Transverse colon (tissue), 4 donors: ENCODE measurements around the gene EEIG1. TPM values are rescaled to one million over a fixed set of nuclear protein-coding genes. Genes with fewer than 3 reads are reported as not detected.
A peak's percentile ranks its signal among the peaks of the same experiment; 100 is the strongest.

Experiments used
- DNase-seq: peaks from one replicate; pipeline ENCODE4 v3.0.0-alpha.2; 2019
- H3K27ac ChIP-seq, 4 donors: fragments of 200-600 bp; sonication (generic); 2 replicates each; pipeline ENCODE4 v1.5.1; 2016 to 2018; ENCODE audit warnings: inconsistent platforms in 4 of 4
- H3K27me3 ChIP-seq: fragments of 200-600 bp; sonication (generic); 2 replicates; pipeline ENCODE4 v1.5.1; 2017; ENCODE audit warnings: inconsistent platforms
- H3K36me3 ChIP-seq, 4 donors: fragments of 200-600 bp; sonication (generic); 2 replicates each; pipeline ENCODE4 v1.5.1; 2017 to 2019; ENCODE audit warnings: inconsistent platforms in 4 of 4
- H3K4me1 ChIP-seq, 4 donors: fragments of 200-600 bp; sonication (generic); 2 replicates each; pipeline ENCODE4 v1.5.1; 2017 to 2020; ENCODE audit warnings: inconsistent platforms in 4 of 4
- H3K4me3 ChIP-seq, 4 donors: fragments of 200-600 bp; sonication (generic); 1 replicate in 1 of 4; 2 replicates in 3 of 4; pipeline versions ENCODE4 v1.5.1 to v1.6.1; 2017 to 2019; ENCODE audit warnings: inconsistent platforms in 4 of 4
- H3K9me3 ChIP-seq, 2 donors: fragments of 200-600 bp; sonication (generic); 2 replicates each; pipeline ENCODE4 v1.5.1; 2017 to 2019; ENCODE audit warnings: inconsistent platforms in 2 of 2
- CTCF ChIP-seq, 5 experiments: fragments of 200-600 bp in 3 of 5; fragments of 450-650 bp in 2 of 5; sonication (generic) in 3 of 5; IDR thresholded peaks; 1 replicate in 2 of 5; 2 replicates in 3 of 5; pipeline ENCODE4 v1.5.1; 2016 to 2017; ENCODE audit warnings: antibody characterized with exemption in 5 of 5, inconsistent platforms in 3 of 5, mild to moderate bottlenecking in 2 of 5, moderate library complexity in 1 of 5
- EP300 ChIP-seq: sonication (generic); formaldehyde crosslinking; IDR thresholded peaks from one replicate; pipeline ENCODE4 v1.6.1; 2017; ENCODE audit warnings: antibody characterized with exemption, low read depth
- POLR2A ChIP-seq: fragments of 450-650 bp; IDR thresholded peaks from one replicate; pipeline ENCODE4 v1.6.1; 2016; ENCODE audit warnings: antibody characterized with exemption, mild to moderate bottlenecking, moderate library complexity
- POLR2AphosphoS5 ChIP-seq, 3 donors: sonication (generic); formaldehyde crosslinking; IDR thresholded peaks; one replicate each; pipeline ENCODE4 v1.6.1; 2016; ENCODE audit warnings: antibody characterized with exemption in 3 of 3
- WGBS, 2 donors: methylation state at CpG; one replicate each; pipeline ENCODE4 v1.1.5; 2018; ENCODE audit warnings: low coverage in 1 of 2; 5-methylcytosine and 5-hydroxymethylcytosine counted together
- in situ Hi-C, 4 donors: fragments of 200-750 bp; cut with MboI; loops; one replicate each; pipeline versions ENCODE4 v1.15.0 to v1.15.1; 2017; ENCODE audit warnings: low sequenced_read_pairs in 3 of 4, low pct_ligation_motif_present in 1 of 4, low pct_unique_long_range_greater_than_20kb in 1 of 4
- intact Hi-C: fragments of 100-400 bp; cut with DNase I; formaldehyde crosslinking; loops from one replicate; pipeline ENCODE4 v1.15.1; 2023; ENCODE audit warnings: low total_unique reads
- total RNA-seq, 4 donors: library from RNA; depleted of rRNA; stranded (reverse); fragments of >200 nt; gene quantifications; one replicate each; pipeline ENCODE4 v1.1.0, GENCODE V29; 2016

The EEIG1 gene
- total RNA-seq, 4 donors from 2014 or later: 77.0 to 230 (median 96.7) TPM

- in situ Hi-C loops: no loop called here
- H3K36me3 ChIP-seq: no peaks in the 10 kb centered on the region
- DNase-seq: no peak
- H3K4me1 ChIP-seq: peaks cover 8 to 29% (median 20%) of the 10 kb centered on the region in 4 donors
- H3K9me3 ChIP-seq: no peaks in the 10 kb centered on the region
- H3K27ac ChIP-seq: peak overlapping the region; percentile 51 to 74 (median 62)
- TF ChIP-seq CTCF (IDR thresholded peaks at IDR 0.05) (no peak), POLR2A (no peak), POLR2AphosphoS5 (IDR thresholded peaks at IDR 0.05) (no peak), EP300 (no peak)
- 7% methylated on average over 7 of the region's 7 CpGs; no CpG with 5 or more reads in 1 of the 2 donors for whole genome bisulfite sequencing, 2 donors
- intact Hi-C loops: no loop called here
- peak overlapping the region; percentile 44 to 57 (median 52) for H3K4me3 ChIP-seq
- no peaks in the 10 kb centered on the region for H3K27me3 ChIP-seq
Measured at GRCh38 chr9:127937056-127937387, 43.8 kb downstream of the EEIG1 start.

GRCh38 chr9:127936347-127936852 lies 44.4 kb downstream of the EEIG1 start:
- in situ Hi-C loops (no loop called here), intact Hi-C loops (no loop called here)
- Histone ChIP-seq H3K27me3 (peaks cover under 1% of the 10 kb centered on the region), H3K36me3 (no peaks in the 10 kb centered on the region), H3K9me3 (no peaks in the 10 kb centered on the region), H3K4me1 (peaks cover 8 to 32% (median 22%) of the 10 kb centered on the region in 4 donors), H3K27ac (no peak overlapping the region), H3K4me3 (peak overlapping the region in 2 of 4 donors; percentile 44 to 57)
- TF ChIP-seq POLR2A: no peak
- no peak for TF ChIP-seq CTCF (IDR thresholded peaks at IDR 0.05)
- no peak for TF ChIP-seq POLR2AphosphoS5 (IDR thresholded peaks at IDR 0.05)
- TF ChIP-seq EP300: no peak
- 77 to 100% methylated on average over 1 to 14 of the region's 14 CpGs for WGBS, 2 donors
- DNase-seq: no peak

DNA sequence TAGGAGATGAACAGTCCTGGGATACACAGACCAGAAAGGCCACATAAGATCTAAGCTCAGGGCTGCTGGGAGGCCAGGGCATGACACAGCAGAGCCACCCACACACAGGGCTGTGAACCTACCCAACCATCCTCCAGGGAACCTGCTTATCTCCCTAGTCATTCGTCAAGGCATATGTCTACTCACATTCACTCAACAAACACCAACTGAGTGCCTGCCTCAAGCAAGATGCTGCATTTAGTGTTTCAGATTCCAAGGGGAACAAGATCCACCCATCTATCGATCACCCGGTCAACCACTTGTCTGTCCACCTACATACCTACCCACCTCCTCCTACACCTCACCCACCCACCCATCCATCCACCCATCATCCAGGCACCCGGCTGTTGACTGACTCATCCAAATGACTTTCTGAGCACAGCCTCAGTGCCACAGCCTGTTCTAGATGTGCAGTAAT lies 45.0 kb downstream of the EEIG1 start:
- no peaks in the 10 kb centered on the region for H3K9me3 ChIP-seq
- H3K4me1 ChIP-seq: peaks cover 13 to 38% (median 28%) of the 10 kb centered on the region in 4 donors
- TF ChIP-seq POLR2A (no peak), EP300 (no peak), CTCF (IDR thresholded peaks at IDR 0.05) (no peak), POLR2AphosphoS5 (IDR thresholded peaks at IDR 0.05) (no peak)
- H3K27ac ChIP-seq: no peak overlapping the region
- in situ Hi-C loops (no loop called here), intact Hi-C loops (no loop called here)
- DNase-seq: no peak
- H3K36me3 ChIP-seq: no peaks in the 10 kb centered on the region
- peaks cover 5% of the 10 kb centered on the region for H3K27me3 ChIP-seq
- no peak overlapping the region for H3K4me3 ChIP-seq
- WGBS, 2 donors: 69 to 100% methylated on average over 1 to 4 of the region's 4 CpGs

DNA sequence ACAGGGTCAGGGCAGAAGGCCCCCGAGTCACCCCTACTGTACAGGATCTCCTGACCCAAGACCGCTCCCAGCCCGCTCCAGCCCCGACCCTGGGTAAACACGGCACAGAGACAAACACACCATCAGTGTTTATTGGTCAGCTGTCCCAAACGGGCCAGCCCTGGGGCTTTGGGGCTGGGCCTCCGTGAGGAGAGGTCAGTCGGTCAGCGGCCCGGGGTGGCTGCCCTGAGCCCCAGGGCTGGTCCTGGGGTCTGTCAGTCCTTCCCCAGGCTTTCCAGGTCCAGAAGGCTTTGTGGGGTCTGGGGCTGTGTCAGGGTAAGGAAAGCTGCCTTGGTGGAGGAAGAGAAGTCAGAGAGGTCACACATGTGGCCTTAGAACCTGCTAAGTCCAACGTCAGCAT lies 45.8 kb downstream of the EEIG1 start:
- in situ Hi-C loops: no loop called here
- Histone ChIP-seq H3K36me3 (no peaks in the 10 kb centered on the region), H3K4me3 (no peak overlapping the region), H3K9me3 (no peaks in the 10 kb centered on the region), H3K27ac (no peak overlapping the region), H3K27me3 (peaks cover 10% of the 10 kb centered on the region), H3K4me1 (peaks cover 17 to 46% (median 35%) of the 10 kb centered on the region in 4 donors)
- no peak for TF ChIP-seq EP300
- no peak for TF ChIP-seq CTCF (IDR thresholded peaks at IDR 0.05)
- no peak for TF ChIP-seq POLR2AphosphoS5 (IDR thresholded peaks at IDR 0.05)
- no peak for TF ChIP-seq POLR2A
- DNase-seq: no peak
- intact Hi-C loops: no loop called here
- 0 to 74% methylated on average over 1 to 6 of the region's 11 CpGs for WGBS, 2 donors
